ENCODE data around the gene CCL25.
"Not testable (repeated sequence)": the region's sequence is repeated elsewhere in the genome, so short reads cannot be mapped to it uniquely, and the experiment has no call there.

Gene CCL25

GRCh38 chr19:8052464-8052859 lies at the start of gene CCL25:
CCL25 (plus strand) TSS chr19:8052760; CDS start chr19:8053050, 290 bp downstream.
- no peak for DNase-seq

- no peak for DNase-seq
These were observed 48.6 kb upstream of the CCL25 start for GRCh38 chr19:8004001-8004400.

GRCh38 chr19:8004723-8005513 lies 47.6 kb upstream of the CCL25 start:
- DNase-seq, result peak; percentile 0

- peak; percentile 66 for DNase-seq
These were observed 46.9 kb upstream of the CCL25 start, which contains the start of gene ELAVL1 for GRCh38 chr19:8005534-8006256. ELAVL1 (minus strand) TSS chr19:8005641; CDS start chr19:7991815, 13,826 bp downstream.

GRCh38 chr19:8017808-8018207 lies 34.8 kb upstream of the CCL25 start:
- no peak for DNase-seq

GRCh38 chr19:8020681-8021080 lies 31.9 kb upstream of the CCL25 start:
- DNase-seq, result no peak

GRCh38 chr19:8021374-8021773 lies 31.2 kb upstream of the CCL25 start:
- no peak for DNase-seq

- DNase-seq, result no peak
These were observed 30.3 kb upstream of the CCL25 start for GRCh38 chr19:8022275-8022674.

- no peak for DNase-seq
These were observed 29.2 kb upstream of the CCL25 start for GRCh38 chr19:8023371-8023770.

- DNase-seq, result not testable (repeated sequence)
These were observed 28.3 kb upstream of the CCL25 start for GRCh38 chr19:8024256-8024655.

- DNase-seq, result no peak
These were observed 27.2 kb upstream of the CCL25 start for GRCh38 chr19:8025316-8025715.

- DNase-seq, result no peak
These were observed 23.5 kb upstream of the CCL25 start for GRCh38 chr19:8028951-8029491.

GRCh38 chr19:8030960-8031359 lies 21.6 kb upstream of the CCL25 start:
- DNase-seq, result no peak

GRCh38 chr19:8033287-8034177 lies 19.0 kb upstream of the CCL25 start:
- DNase-seq, result not testable (repeated sequence)

- DNase-seq, result no peak
These were observed 18.4 kb upstream of the CCL25 start for GRCh38 chr19:8034178-8034525.

GRCh38 chr19:8036434-8037099 lies 16.0 kb upstream of the CCL25 start:
- no peak for DNase-seq

GRCh38 chr19:8038815-8039214 lies 13.7 kb upstream of the CCL25 start:
- no peak for DNase-seq

GRCh38 chr19:8039231-8039630 lies 13.3 kb upstream of the CCL25 start:
- no peak for DNase-seq

GRCh38 chr19:8041531-8041931 lies 11.0 kb upstream of the CCL25 start:
- no peak for DNase-seq

- no peak for DNase-seq
These were observed 9.7 kb upstream of the CCL25 start for GRCh38 chr19:8042900-8043299.

- DNase-seq, result no peak
These were observed 8.5 kb upstream of the CCL25 start for GRCh38 chr19:8044018-8044417.

- no peak for DNase-seq
These were observed 6.5 kb upstream of the CCL25 start for GRCh38 chr19:8045872-8046568.
